Stomach (tissue), 9 donors: ENCODE results near the gene ANKRD11. TPM values are rescaled to one million over a fixed set of nuclear protein-coding genes. Genes with fewer than 3 reads are reported as not detected.
A peak's percentile ranks its signal among the peaks of the same experiment; 100 is the strongest.

Source experiments
- DNase-seq, 2 donors: peaks; one replicate each; pipeline versions ENCODE4 v3.0.0 to v3.0.0-alpha.2; 2013 to 2019
- H3K27ac ChIP-seq, 5 donors: fragments of 200-600 bp in 4 of 5; sonication (generic) in 4 of 5; one replicate each; pipeline ENCODE4 v1.5.1; 2013 to 2019; ENCODE audit warnings: mild to moderate bottlenecking in 1 of 5, moderate library complexity in 1 of 5
- H3K27me3 ChIP-seq, 3 donors: fragments of 200-600 bp; sonication (generic); one replicate each; pipeline ENCODE4 v1.5.1; 2017 to 2019; ENCODE audit warnings: mixed run types in 1 of 3
- H3K36me3 ChIP-seq, 4 donors: fragments of 200-600 bp; sonication (generic); 1 replicate in 3 of 4; 2 replicates in 1 of 4; pipeline ENCODE4 v1.5.1; 2016 to 2019
- H3K4me1 ChIP-seq, 4 donors: fragments of 200-600 bp; sonication (generic); one replicate each; pipeline ENCODE4 v1.5.1; 2016 to 2019
- H3K4me3 ChIP-seq, 4 donors: fragments of 200-600 bp; sonication (generic) in 3 of 4; one replicate each; pipeline ENCODE4 v1.5.1; 2016 to 2019; ENCODE audit warnings: mild to moderate bottlenecking in 1 of 4
- H3K9me3 ChIP-seq, 4 donors: fragments of 200-600 bp; sonication (generic); one replicate each; pipeline ENCODE4 v1.5.1; 2016 to 2019
- CTCF ChIP-seq, 7 experiments: fragments of 450-650 bp in 4 of 7; fragments of 200-600 bp in 3 of 7; sonication (generic) in 3 of 7; IDR thresholded peaks; one replicate each; pipeline ENCODE4 v1.5.1; 2016 to 2019; ENCODE audit warnings: antibody characterized with exemption in 7 of 7, control low read depth in 2 of 7, mild to moderate bottlenecking in 1 of 7
- EP300 ChIP-seq: sonication (generic); formaldehyde crosslinking; IDR thresholded peaks from one replicate; pipeline ENCODE4 v1.6.1; 2017; ENCODE audit warnings: antibody characterized with exemption
- POLR2A ChIP-seq, 4 donors: fragments of 450-650 bp; IDR thresholded peaks; one replicate each; pipeline ENCODE4 v1.6.1; 2016; ENCODE audit warnings: antibody characterized with exemption in 4 of 4, control low read depth in 2 of 4, mild to moderate bottlenecking in 1 of 4, moderate library complexity in 1 of 4
- POLR2AphosphoS5 ChIP-seq, 3 donors: sonication (generic); formaldehyde crosslinking; IDR thresholded peaks; one replicate each; pipeline ENCODE4 v1.6.1; 2016; ENCODE audit warnings: antibody characterized with exemption in 3 of 3
- WGBS, 5 donors: extraction: QIAGEN DNeasy Blood & Tissue Kit in 3 of 5; methylation state at CpG; one replicate each; pipeline versions ENCODE4 v1.1.5 to v1.1.7; 2013 to 2018; 5-methylcytosine and 5-hydroxymethylcytosine counted together
- intact Hi-C: fragments of 100-400 bp; cut with DNase I; formaldehyde crosslinking; loops from one replicate; pipeline ENCODE4 v1.15.1; 2023; ENCODE audit warnings: low total_unique reads
- polyA plus RNA-seq, 3 donors: library from polyadenylated mRNA; stranded (reverse); fragments of 200-250 nt; gene quantifications; one replicate each; pipeline ENCODE4 v1.2.3, GENCODE V29; 2013
- total RNA-seq, 5 donors: library from RNA; depleted of rRNA; stranded (reverse); fragments of >200 nt; gene quantifications; one replicate each; pipeline versions ENCODE4 v1.1.0 to v1.2.3, GENCODE V29; 2014 to 2016
- donor health status: healthy with polysubstance abuse.
- donor health status: Bipolar disorder and iron deficiency.
- donor health status: healthy.

The ANKRD11 gene
- total and polyA plus RNA-seq, 8 donors: 25.4 to 350 (median 88.7) TPM

GRCh38 chr16:89304941-89305705, 185.2 kb downstream of the ANKRD11 start:
- no peak for DNase-seq
- WGBS, 5 donors: 87 to 95% (median 90%) methylated on average over 36 to 43 of the region's 43 CpGs

GRCh38 chr16:89304181-89304851, 186.0 kb downstream of the ANKRD11 start:
- no peak overlapping the region for H3K4me3 ChIP-seq
- H3K36me3 ChIP-seq: peaks cover 19 to 37% (median 31%) of the 10 kb centered on the region in 4 donors
- 92 to 97% (median 95%) methylated on average over 14 to 16 of the region's 16 CpGs for WGBS, 5 donors
- no peaks in the 10 kb centered on the region for H3K27me3 ChIP-seq
- DNase-seq: no peak
- no peaks in the 10 kb centered on the region for H3K9me3 ChIP-seq
- no peak overlapping the region for H3K27ac ChIP-seq
- peaks cover 24 to 64% (median 49%) of the 10 kb centered on the region in 4 donors for H3K4me1 ChIP-seq
- intact Hi-C loops: no loop called here
- TF ChIP-seq POLR2A (IDR thresholded peaks at IDR 0.05): no peak
- no peak for TF ChIP-seq CTCF (IDR thresholded peaks at IDR 0.05)
- no peak for TF ChIP-seq POLR2AphosphoS5 (IDR thresholded peaks at IDR 0.05)
- no peak for TF ChIP-seq EP300

More at GRCh38 chr16:89304941-89305705, 185.2 kb downstream of the ANKRD11 start:
- intact Hi-C loops: no loop called here
- H3K27ac ChIP-seq: no peak overlapping the region
- H3K27me3 ChIP-seq: no peaks in the 10 kb centered on the region
- peaks cover 24 to 63% (median 44%) of the 10 kb centered on the region in 4 donors for H3K4me1 ChIP-seq
- no peaks in the 10 kb centered on the region for H3K9me3 ChIP-seq
- no peak overlapping the region for H3K4me3 ChIP-seq
- TF ChIP-seq EP300 (no peak), POLR2AphosphoS5 (IDR thresholded peaks at IDR 0.05) (no peak), POLR2A (IDR thresholded peaks at IDR 0.05) (no peak)
- peaks cover 19 to 45% (median 32%) of the 10 kb centered on the region in 4 donors for H3K36me3 ChIP-seq

GRCh38 chr16:89303617-89304016, 186.7 kb downstream of the ANKRD11 start:
- DNase-seq: no peak
- 81 to 95% (median 85%) methylated on average over 8 of the region's 8 CpGs for WGBS, 5 donors
- peaks cover 19 to 37% (median 31%) of the 10 kb centered on the region in 4 donors for H3K36me3 ChIP-seq

GRCh38 chr16:89300976-89301360, 189.4 kb downstream of the ANKRD11 start:
- TF ChIP-seq POLR2A (IDR thresholded peaks at IDR 0.05) (no peak), EP300 (no peak), POLR2AphosphoS5 (IDR thresholded peaks at IDR 0.05) (no peak), CTCF (IDR thresholded peaks at IDR 0.05) (no peak)
- Histone ChIP-seq H3K27ac (peak overlapping the region; percentile 81 to 92 (median 86)), H3K27me3 (no peaks in the 10 kb centered on the region), H3K9me3 (no peaks in the 10 kb centered on the region), H3K4me1 (peaks cover 29 to 75% (median 58%) of the 10 kb centered on the region in 4 donors), H3K4me3 (no peak overlapping the region), H3K36me3 (peaks cover 25 to 47% (median 30%) of the 10 kb centered on the region in 4 donors)
- intact Hi-C loops: no loop called here
- no peak for DNase-seq
- 64 to 80% (median 72%) methylated on average over 9 of the region's 9 CpGs for WGBS, 5 donors

More at GRCh38 chr16:89303617-89304016, 186.7 kb downstream of the ANKRD11 start:
- Histone ChIP-seq H3K4me3 (no peak overlapping the region), H3K27ac (peak overlapping the region in 3 of 5 donors; percentile 81 to 92 (median 86)), H3K4me1 (peaks cover 29 to 63% (median 49%) of the 10 kb centered on the region in 4 donors), H3K9me3 (no peaks in the 10 kb centered on the region), H3K27me3 (no peaks in the 10 kb centered on the region)
- intact Hi-C loops: no loop called here
- TF ChIP-seq POLR2A (IDR thresholded peaks at IDR 0.05): no peak
- no peak for TF ChIP-seq CTCF (IDR thresholded peaks at IDR 0.05)
- no peak for TF ChIP-seq POLR2AphosphoS5 (IDR thresholded peaks at IDR 0.05)
- no peak for TF ChIP-seq EP300
